22Rv1 (cell line): ENCODE results near the gene ARHGEF10L.

Source experiments
- H3K27ac ChIP-seq: fragments of 450-650 bp; 2 replicates; pipeline ENCODE4 v1.5.1; 2017
- CTCF ChIP-seq: fragments of 450-650 bp; IDR thresholded peaks from 2 replicates; pipeline ENCODE4 v1.5.1; 2017; ENCODE audit warnings: mild to moderate bottlenecking
- ZFX ChIP-seq: fragments of 450-650 bp; IDR thresholded peaks from 2 replicates; pipeline ENCODE4 v1.6.1; 2017; ENCODE audit warnings: antibody characterized with exemption, borderline replicate concordance

The ARHGEF10L gene

GRCh38 chr1:17582124-17582774 is 42.8 kb downstream of the ARHGEF10L start:
- peak overlapping the region; percentile 89 for H3K27ac ChIP-seq
- TF ChIP-seq CTCF: no peak
- TF ChIP-seq ZFX: no peak

- no peak overlapping the region for H3K27ac ChIP-seq
- TF ChIP-seq CTCF: no peak
- no peak for TF ChIP-seq ZFX
Measured at GRCh38 chr1:17584539-17584938, 45.0 kb downstream of the ARHGEF10L start.

GRCh38 chr1:17585266-17585987 is 45.9 kb downstream of the ARHGEF10L start:
- H3K27ac ChIP-seq: no peak overlapping the region
- TF ChIP-seq CTCF (no peak), ZFX (no peak)

- TF ChIP-seq CTCF (no peak), ZFX (no peak)
- H3K27ac ChIP-seq: no peak overlapping the region
Measured at GRCh38 chr1:17586172-17586964, 46.9 kb downstream of the ARHGEF10L start.

- no peak for TF ChIP-seq ZFX
- no peak for TF ChIP-seq CTCF
Measured at GRCh38 chr1:17587693-17588047, 48.2 kb downstream of the ARHGEF10L start.

GRCh38 chr1:17588048-17588871 is 48.8 kb downstream of the ARHGEF10L start:
- TF ChIP-seq ZFX: no peak
- no peak for TF ChIP-seq CTCF
- H3K27ac ChIP-seq: no peak overlapping the region

More at GRCh38 chr1:17587693-17588047, 48.2 kb downstream of the ARHGEF10L start:
- H3K27ac ChIP-seq: no peak overlapping the region
